Renal pelvis (tissue), 4 donors: Measurements from ENCODE around the gene CYB561. TPM values are rescaled to one million over a fixed set of nuclear protein-coding genes. Genes with fewer than 3 reads are reported as not detected.

Experiments used
- DNase-seq: peaks from one replicate; pipeline ENCODE4 v3.0.0-alpha.2; 2013
- polyA plus RNA-seq, 3 donors: library from polyadenylated mRNA; unstranded; fragments of 120-200 nt; gene quantifications; one replicate each; pipeline ENCODE4 v1.2.1, GENCODE V29; 2013; ENCODE audit not compliant: insufficient read length in 3 of 3

CYB561 gene
- polyA plus RNA-seq, 3 donors, result 27.5 to 40.0 (median 33.3) TPM

DNA sequence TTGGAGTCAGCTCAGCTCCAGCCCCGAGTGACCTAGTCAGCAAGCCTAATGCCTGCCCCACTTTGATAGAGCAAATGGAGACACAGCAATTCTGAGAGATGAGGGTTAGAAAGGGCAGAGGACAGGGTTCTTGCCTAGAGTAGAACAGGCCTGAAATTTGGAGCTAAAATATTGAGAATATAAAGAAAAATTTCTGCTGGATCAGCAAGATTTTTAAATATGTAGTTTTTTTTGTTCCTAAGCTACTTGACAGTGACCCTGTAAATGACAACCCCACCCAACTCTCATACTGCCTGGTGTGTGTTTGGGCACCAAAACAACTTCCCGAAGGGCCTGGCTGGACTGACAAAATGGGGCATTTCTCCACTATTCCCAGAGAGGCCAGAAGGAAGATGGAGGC is 26.7 kb downstream of the CYB561 start:
- DNase-seq, result no peak

DNA sequence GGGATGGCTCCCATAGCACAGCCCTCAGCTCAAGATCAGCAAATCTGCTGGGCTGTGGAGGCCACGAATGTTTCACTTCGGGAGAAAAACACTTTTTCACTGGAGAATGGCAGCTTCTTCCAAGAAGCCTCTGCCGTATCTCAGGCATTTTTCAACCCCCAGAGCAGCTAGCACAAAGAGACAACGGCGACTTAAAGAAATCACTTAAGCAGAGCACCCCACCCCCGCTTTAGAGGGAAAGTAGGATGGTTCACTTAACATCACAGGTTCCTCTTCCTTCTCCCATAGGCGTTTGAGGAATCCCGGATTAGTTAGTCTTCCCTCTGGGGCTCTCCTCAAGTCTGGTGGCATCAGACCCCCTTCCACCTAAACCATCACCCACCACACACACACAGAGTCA is 27.6 kb downstream of the CYB561 start:
- no peak for DNase-seq

DNA sequence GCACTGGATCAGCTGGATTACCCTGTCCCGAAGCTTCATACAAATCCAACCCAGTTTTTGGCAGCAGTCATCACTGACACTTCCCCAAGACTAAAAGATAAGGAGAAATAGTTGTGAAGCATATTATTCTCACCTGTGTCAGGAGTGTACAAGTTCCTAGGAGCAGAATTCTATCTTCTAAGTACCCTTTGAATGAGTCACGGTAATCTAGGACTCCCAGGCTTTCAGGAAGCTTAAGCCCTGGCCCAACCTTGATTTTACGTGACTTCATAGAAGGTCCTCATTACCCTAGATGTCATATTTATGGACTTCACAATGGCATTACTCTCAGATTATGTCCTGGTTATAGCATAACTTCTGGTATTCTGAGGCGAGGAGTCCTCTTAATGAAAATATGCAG is 31.9 kb downstream of the CYB561 start:
- DNase-seq, result no peak

DNA sequence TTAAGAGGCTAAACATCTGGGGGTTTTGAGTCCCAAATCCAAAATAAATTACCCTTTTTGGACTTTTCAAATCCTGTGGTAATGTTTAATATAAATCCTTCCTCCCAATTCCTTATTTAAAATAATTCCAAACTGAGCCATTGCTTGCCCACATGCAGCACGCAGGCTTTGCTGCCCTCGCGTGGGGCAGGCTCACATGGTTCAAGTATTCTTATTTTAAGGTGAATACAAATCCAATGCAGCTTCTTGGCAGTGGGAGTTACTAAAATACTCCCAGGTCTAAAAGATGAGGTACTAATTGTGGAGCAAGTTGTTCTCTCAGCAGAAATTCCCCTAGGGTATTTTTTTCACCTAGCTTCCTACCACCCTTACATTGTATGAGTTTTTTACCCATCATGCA is 33.0 kb downstream of the CYB561 start:
- no peak for DNase-seq

DNA sequence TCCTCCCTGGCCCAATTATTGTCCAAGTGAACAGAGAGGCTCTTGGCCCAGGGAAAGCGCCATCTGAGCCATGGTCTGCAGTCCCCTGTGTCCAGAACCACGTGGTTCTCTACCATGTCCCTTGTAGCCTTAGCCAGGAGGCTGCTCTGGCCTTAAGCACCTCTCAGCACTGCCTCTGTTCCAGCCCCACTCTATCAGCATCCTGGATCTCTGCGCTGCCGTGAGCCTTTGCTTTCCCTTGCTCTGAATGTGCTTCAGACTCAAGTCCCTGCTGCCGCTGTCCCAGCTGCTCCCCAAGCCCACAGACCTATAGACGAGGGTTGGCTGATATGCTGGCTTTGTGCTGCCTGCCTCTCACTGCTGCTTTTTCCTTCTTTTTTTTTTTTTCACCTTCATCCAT is 33.9 kb downstream of the CYB561 start:
- no peak for DNase-seq

DNA sequence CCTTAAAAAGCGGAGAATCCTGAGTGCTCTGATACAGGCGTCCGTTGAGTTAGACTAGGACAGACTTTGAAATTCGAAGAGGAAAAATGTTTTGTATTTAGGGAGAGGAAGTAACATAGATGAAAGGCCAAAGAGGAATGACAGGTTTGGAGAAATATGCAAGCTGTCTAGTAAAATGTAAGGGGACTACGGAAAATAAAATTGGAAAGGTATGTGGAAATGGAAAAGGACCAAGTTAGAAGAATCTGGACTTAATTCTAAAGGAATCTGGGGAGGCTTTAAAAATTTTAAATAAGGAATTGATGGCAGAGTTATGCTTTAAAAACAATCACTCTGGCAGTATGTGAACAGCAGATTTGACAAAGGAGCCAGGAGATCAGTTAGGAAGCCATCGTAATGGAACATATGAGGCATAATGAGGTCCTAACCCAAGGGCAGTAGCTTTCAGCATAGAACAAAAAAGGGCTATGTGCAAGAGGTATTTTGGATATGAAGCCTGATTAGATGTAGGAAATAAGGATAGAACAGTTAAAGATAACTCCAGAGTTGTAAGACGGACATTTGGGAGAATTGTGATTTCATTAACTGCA is 38.3 kb downstream of the CYB561 start:
- DNase-seq, result no peak

DNA sequence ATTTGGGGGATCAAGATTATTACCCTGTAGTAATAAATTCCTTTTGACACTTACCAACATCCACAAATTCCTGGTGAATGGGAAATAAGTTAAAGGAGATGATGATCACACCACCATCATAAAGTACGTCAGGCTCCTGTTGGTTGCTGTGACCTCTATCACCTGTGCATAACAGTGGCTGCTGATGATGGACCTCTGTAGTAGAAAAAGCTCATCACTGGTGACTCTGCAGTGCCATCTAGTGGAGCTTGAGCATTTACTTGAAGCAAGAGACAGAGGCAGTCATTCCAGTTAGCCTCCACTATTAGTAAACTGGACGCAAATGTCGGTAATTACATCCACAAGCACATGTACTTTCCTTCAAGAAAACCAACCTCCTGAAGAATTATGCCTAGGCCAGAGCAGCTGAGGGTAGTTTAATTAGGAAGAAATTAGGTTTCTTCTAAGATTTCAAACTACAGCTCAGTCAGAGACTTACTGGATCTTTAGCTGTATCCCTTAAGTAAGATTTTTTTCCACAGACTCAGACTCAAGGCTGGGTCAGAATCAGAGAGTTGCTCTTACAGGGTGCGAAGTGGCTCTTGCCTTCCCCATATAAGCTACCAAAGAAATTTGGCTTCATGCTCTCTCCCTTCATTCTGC is 39.3 kb downstream of the CYB561 start:
- DNase-seq, result peak; percentile 91

DNA sequence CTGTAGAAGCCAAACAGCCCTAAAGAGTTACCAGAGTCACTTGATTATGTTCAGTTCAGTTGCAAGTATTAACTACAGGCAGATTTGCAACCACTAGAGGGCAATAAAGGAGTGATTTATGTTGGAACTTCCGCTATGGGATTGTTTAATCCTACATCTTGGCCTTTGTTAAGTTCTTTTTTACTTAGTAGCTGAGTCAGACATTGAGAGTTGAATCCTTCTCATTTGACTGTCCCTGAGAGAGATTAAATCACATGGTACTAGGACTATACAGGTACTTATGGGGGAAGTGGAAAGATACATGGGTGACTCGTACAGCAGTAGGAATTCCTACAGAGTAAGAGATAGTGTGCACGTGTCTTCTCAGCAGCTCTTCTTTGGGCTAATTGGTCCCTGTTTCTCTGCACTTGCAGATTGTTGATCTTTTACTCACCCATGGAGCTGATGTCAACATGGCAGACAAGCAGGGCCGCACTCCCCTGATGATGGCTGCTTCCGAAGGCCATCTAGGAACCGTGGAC is 40.3 kb downstream of the CYB561 start:
- peak; percentile 76 for DNase-seq

DNA sequence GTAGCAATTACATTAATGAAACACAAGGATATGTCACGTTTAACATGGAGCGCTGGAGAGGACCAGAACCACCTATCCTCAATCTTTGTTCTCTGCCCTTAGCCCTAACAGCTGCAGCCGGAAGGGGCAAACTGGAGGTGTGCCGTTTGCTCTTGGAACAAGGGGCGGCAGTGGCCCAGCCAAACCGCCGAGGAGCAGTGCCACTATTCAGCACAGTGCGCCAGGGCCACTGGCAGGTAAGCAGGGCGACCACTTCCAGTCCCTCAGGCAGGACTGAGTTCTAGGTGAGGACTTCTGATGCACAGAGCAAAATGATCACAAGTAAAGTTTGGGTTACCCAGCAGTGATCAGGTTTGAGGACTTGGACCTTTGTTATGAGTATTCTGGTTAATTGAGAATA is 41.1 kb downstream of the CYB561 start:
- no peak for DNase-seq

DNA sequence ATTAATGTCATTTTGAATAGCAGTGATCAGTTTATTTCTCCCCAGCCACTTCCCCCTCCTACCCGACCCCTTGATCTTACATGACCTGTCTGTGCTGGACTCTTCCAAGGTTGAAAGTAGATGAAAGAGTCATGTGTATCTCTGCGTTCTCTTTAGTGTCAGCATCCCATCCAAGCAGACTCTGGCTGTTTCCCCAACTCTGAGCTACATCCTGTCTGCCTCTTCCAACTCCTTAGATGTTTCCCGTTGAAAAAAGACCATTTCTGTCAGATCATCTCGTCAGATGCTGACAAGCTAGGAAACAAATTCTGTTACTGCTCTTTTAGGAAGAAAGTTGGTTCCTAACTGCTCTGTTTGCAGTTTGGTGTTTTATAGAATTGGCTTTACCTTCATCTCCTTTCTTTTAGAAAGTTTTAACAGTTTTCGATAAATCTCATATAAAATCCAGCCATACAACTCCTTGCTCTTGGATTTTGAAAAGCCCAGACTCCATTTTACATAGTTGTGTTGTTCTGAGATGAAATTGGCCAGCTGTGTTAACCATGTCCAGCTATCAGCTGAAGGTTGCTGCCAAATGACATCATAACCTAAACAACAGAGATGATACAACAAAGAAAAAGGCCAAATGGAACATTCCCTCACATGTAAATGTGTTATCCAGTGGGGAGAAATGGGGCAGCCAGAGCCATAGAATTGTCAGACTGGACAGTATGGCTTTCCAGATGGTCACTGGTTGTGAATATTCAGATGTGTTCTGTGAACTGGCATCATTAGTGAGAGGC is 43.5 kb downstream of the CYB561 start:
- DNase-seq, result no peak

DNA sequence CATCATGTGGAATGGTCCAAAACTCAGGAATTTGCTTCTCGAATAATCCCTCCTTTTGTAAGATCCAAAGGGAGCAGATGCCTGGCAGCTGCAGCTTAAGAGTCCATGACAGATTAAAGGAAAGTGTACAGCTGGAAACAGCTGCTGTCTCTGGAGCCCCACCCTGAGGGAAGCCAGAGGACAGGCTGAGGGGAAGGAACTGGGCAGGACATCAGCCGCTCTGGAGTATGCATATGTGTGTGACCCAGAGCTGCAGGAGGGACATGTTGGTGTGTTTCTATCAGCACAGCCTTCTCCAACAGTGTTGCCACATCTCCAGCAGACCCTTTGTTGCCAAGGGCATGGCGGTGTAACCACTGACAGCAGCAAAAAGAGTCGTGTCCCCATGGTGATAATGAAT is 46.2 kb downstream of the CYB561 start:
- peak; percentile 85 for DNase-seq

DNA sequence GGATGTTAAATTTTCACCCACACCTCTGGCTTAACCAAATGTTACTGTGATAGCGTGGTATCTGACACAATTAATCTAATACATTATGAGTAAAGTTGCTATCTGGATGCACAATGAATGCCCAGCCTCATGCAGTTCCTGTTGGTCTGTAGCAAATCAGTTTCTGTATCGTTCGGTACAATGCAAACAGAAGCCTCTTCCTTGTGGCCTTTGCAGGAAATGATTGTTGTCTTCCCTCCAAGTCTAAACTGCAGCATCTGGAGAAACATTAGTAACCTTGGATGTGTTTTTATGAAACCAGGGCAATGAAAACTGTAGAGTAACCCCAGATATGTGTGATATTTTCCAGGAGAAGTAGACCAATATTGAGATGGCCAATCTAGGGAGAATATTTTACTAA is 46.8 kb downstream of the CYB561 start:
- DNase-seq, result no peak

DNA sequence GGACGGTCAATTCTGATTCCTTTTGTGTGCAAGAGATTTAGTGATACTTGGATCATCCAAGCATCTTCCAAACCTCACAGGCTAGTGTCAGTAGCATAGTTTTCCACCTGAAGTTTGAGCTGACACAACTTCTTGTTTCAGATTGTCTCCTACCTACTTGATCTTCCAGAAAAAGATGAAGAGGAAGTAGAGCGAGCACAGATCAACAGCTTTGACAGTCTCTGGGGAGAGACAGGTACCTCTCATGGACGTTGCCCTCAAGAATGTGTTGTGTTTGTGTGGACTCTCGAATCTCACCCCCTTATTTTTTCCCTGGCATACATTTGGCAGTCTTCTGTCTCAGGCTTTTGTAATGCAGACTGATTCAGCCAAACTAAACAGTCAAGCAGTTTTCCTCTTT is 47.4 kb downstream of the CYB561 start:
- DNase-seq, result no peak

DNA sequence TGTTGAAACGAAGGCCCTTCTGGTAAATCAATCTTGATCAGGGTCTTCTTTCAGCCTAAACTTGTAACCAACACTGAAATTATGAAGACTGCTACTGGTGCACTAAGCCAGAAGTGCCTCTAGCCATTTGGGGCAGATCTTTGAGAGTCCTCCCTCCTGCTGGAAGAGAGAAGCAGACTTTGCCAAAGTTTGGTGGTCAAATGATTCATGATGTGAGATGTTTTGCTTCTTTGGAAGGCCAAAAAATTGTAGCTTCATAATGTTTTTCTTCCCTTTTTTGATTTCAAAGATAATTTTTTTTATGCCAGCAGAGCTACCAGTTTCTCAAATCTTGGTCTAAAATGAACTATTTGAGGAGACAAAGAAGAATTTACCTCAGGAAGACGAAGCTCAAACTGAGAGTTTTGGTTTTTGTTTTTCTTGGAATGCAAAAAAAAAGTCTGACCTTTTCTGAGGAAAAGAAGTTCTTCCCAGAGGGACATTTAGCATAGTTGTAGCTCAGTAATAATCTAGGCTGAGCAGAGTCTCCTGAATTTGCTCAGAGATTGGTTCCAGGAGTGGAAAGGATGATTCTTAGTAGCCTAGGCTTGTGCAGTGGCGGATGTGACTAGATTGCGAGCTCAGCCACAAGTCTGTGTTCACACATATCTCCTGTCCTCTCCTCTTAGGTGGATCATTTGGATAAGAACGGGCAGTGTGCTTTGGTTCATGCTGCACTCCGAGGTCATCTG is 50.9 kb downstream of the CYB561 start:
- no peak for DNase-seq

DNA sequence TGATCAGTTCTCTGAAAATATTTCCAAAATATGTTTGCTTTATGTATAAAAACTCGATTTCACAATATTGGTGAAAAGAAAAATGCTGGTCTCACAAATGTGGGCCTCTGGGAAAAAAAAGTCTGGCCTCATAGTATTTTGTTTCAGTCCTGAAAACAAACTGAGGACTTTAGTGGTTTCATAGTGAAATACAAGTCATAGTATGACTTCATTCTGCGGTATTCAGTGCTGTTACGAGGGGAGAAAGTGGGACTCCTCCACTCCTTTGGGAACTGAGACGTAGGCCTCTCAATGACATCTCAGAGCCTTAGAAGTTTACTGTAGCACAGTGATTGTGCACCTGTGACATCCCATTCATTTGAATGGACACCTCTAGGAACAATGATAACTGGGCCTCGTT is 56.0 kb downstream of the CYB561 start:
- no peak for DNase-seq

DNA sequence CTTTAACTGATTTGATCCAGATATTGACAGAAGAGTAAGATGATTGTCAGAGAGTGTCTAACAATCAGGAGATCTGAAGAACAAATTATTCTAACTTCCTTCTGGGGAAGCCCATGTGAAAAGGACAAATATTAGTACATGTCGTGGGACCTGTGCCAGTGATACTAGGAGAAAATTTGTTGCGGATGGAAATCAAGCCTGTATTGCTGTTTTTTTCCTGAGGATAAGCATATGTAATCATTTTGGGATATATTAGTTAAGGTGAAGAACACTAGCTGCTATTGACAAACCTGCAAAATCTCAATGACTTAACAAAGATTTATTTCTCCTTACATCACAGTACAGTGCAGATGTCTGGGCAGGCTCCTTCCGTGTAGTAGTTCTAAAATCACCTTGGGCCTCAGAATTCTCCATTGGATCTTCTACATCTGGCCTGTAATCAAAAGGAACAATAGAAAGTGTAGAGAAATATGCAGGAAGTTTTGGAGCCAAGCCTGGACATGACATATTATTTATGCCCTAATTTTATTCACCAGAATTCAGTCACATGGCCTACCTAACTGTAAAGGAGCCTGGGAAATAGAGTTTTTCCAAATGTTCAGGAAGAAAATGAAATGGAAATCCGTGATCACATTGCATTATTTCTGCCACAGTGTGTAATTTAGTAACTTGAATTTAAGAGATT is 58.3 kb downstream of the CYB561 start:
- no peak for DNase-seq

DNA sequence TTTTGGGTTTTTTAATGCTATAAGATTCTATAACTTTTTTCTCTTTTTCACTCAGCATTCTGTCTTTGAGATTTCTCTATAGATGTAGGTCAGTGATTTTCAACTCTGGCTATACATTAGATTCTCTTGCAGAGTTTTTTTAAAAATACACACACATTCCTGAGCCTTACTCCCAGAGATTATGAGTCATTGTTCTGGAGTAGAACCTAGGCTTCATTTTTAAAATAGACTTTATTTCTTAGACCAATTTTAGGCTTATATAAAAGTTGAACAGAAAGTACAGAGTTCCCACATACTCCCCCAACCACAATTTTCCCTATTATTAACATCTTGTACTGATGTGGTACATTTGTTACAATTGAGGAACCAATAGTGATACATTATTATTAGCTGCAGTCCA is 63.3 kb downstream of the CYB561 start:
- no peak for DNase-seq
